WTC11 (cell line): ENCODE data around the gene WBP2. TPM values are rescaled to one million over a fixed set of nuclear protein-coding genes. Genes with fewer than 3 reads are reported as not detected.

Source experiments
- ATAC-seq: fragments of 200-7000 bp; cut with Tn5 transposase; 2 replicates; pipeline ENCODE4 v1.10.0; 2021; ENCODE audit warnings: mild to moderate bottlenecking, moderate library complexity
- Bru-seq: library from RNA; stranded (reverse); fragments of 400-500 nt; gene quantifications from one replicate; lab custom pipeline; 2021; lab: Mats Ljungman, UMichigan
- CTCF ChIA-PET: fragments of 300-600 bp; sonication (Branson Sonifier 250); formaldehyde crosslinking; loops from one replicate; lab custom pipeline; 2021; ENCODE audit warnings: antibody characterized with exemption; lab: Charles Lee
- POLR2A ChIA-PET: fragments of 350-600 bp; sonication (Branson Sonifier 250); formaldehyde crosslinking; loops from one replicate; lab custom pipeline; 2021; ENCODE audit warnings: antibody characterized with exemption; lab: Charles Lee
- DNase-seq: peaks from one replicate; pipeline ENCODE4 v3.0.0; 2021; ENCODE audit warnings: low spot score
- H3K27ac Mint-ChIP-seq: 2 replicates; pipeline ENCODE4 v1.8.0; 2021; ENCODE audit warnings: mixed read lengths
- H3K27me3 Mint-ChIP-seq: 2 replicates; pipeline ENCODE4 v1.8.0; 2021; ENCODE audit warnings: low read depth, mild to moderate bottlenecking, moderate library complexity, mixed read lengths
- H3K36me3 Mint-ChIP-seq: 2 replicates; pipeline ENCODE4 v1.8.0; 2021; ENCODE audit warnings: mixed read lengths
- H3K4me1 Mint-ChIP-seq: 2 replicates; pipeline ENCODE4 v1.8.0; 2022; ENCODE audit warnings: mixed read lengths
- H3K4me3 Mint-ChIP-seq: 2 replicates; pipeline ENCODE4 v1.8.0; 2021; ENCODE audit warnings: mild to moderate bottlenecking, moderate library complexity, mixed read lengths
- H3K9me3 Mint-ChIP-seq: 2 replicates; pipeline ENCODE4 v1.8.0; 2021; ENCODE audit warnings: mixed read lengths
- ELF4 ChIP-seq: sonication (generic); formaldehyde crosslinking; IDR thresholded peaks from 2 replicates; pipeline ENCODE4 v1.8.1; 2022; ENCODE audit warnings: low read depth, mild to moderate bottlenecking, moderate library complexity, missing genetic modification reagents
- EMX1 ChIP-seq: fragments of 250-450 bp; sonication (Bioruptor Pico); IDR thresholded peaks from 2 replicates; pipeline ENCODE4 v1.8.0; 2021; ENCODE audit warnings: mild to moderate bottlenecking
- ETV6 ChIP-seq: sonication (generic); formaldehyde crosslinking; IDR thresholded peaks from 2 replicates; pipeline ENCODE4 v1.8.1; 2022; ENCODE audit warnings: mild to moderate bottlenecking, missing genetic modification reagents
- FOXK1 ChIP-seq: sonication (generic); formaldehyde crosslinking; IDR thresholded peaks from 2 replicates; pipeline ENCODE4 v1.8.0; 2022; ENCODE audit warnings: mild to moderate bottlenecking, moderate library complexity, missing genetic modification reagents
- KAT7 ChIP-seq: sonication (generic); formaldehyde crosslinking; IDR thresholded peaks from 2 replicates; pipeline ENCODE4 v1.8.1; 2023; ENCODE audit warnings: missing genetic modification reagents, mild to moderate bottlenecking, borderline replicate concordance
- MLX ChIP-seq: sonication (generic); formaldehyde crosslinking; IDR thresholded peaks from 2 replicates; pipeline ENCODE4 v1.8.1; 2023; ENCODE audit warnings: mild to moderate bottlenecking, missing genetic modification reagents, moderate library complexity
- MXD4 ChIP-seq: fragments of 250-450 bp; sonication (Bioruptor Pico); IDR thresholded peaks from 2 replicates; pipeline ENCODE4 v1.8.0; 2021; ENCODE audit warnings: mild to moderate bottlenecking, moderate library complexity, borderline replicate concordance
- NFATC4 ChIP-seq: fragments of 250-450 bp; sonication (Bioruptor Pico); IDR thresholded peaks from 2 replicates; pipeline ENCODE4 v1.9.0; 2021; ENCODE audit warnings: mild to moderate bottlenecking
- NFYB ChIP-seq: sonication (generic); formaldehyde crosslinking; conservative IDR thresholded peaks from 2 replicates; pipeline ENCODE4 v1.8.0; 2022; ENCODE audit warnings: low read depth, missing genetic modification reagents
- NR2C2 ChIP-seq: sonication (generic); formaldehyde crosslinking; IDR thresholded peaks from 2 replicates; pipeline ENCODE4 v1.8.0; 2022; ENCODE audit warnings: mild to moderate bottlenecking, missing genetic modification reagents
- OVOL2 ChIP-seq: fragments of 250-450 bp; sonication (Bioruptor Pico); IDR thresholded peaks from 2 replicates; pipeline ENCODE4 v1.9.0; 2021; ENCODE audit warnings: mild to moderate bottlenecking, borderline replicate concordance
- RORB ChIP-seq: fragments of 250-450 bp; sonication (Bioruptor Pico); IDR thresholded peaks from 2 replicates; pipeline ENCODE4 v1.9.0; 2021; ENCODE audit warnings: mild to moderate bottlenecking
- SMAD3 ChIP-seq: sonication (generic); formaldehyde crosslinking; IDR thresholded peaks from 2 replicates; pipeline ENCODE4 v1.8.0; 2022; ENCODE audit warnings: missing genetic modification reagents, mild to moderate bottlenecking, borderline replicate concordance
- SMAD4 ChIP-seq: sonication (generic); formaldehyde crosslinking; IDR thresholded peaks from 2 replicates; pipeline ENCODE4 v1.8.0; 2022; ENCODE audit warnings: mild to moderate bottlenecking, missing genetic modification reagents
- SP1 ChIP-seq: sonication (generic); formaldehyde crosslinking; conservative IDR thresholded peaks from 2 replicates; pipeline ENCODE4 v1.8.1; 2022; ENCODE audit warnings: missing genetic modification reagents
- TCF7 ChIP-seq: sonication (generic); formaldehyde crosslinking; IDR thresholded peaks from 2 replicates; pipeline ENCODE4 v1.8.0; 2022; ENCODE audit warnings: mild to moderate bottlenecking, low read depth, missing genetic modification reagents, moderate library complexity
- TEAD4 ChIP-seq: sonication (generic); formaldehyde crosslinking; IDR thresholded peaks from 2 replicates; pipeline ENCODE4 v1.8.0; 2022; ENCODE audit warnings: mild to moderate bottlenecking, missing genetic modification reagents
- ZNF121 ChIP-seq: sonication (generic); formaldehyde crosslinking; IDR thresholded peaks from 2 replicates; pipeline ENCODE4 v1.8.0; 2023; ENCODE audit warnings: missing genetic modification reagents
- ZNF138 ChIP-seq: sonication (generic); formaldehyde crosslinking; conservative IDR thresholded peaks from 2 replicates; pipeline ENCODE4 v1.8.1; 2022; ENCODE audit warnings: mild to moderate bottlenecking, moderate library complexity, missing genetic modification reagents
- ZNF232 ChIP-seq: sonication (generic); formaldehyde crosslinking; IDR thresholded peaks from 2 replicates; pipeline ENCODE4 v1.8.0; 2022; ENCODE audit warnings: mild to moderate bottlenecking, missing genetic modification reagents
- ZNF281 ChIP-seq: sonication (generic); formaldehyde crosslinking; IDR thresholded peaks from 2 replicates; pipeline ENCODE4 v1.8.0; 2023; ENCODE audit warnings: mild to moderate bottlenecking, missing genetic modification reagents
- ZNF317 ChIP-seq: sonication (generic); formaldehyde crosslinking; IDR thresholded peaks from 2 replicates; pipeline ENCODE4 v1.8.1; 2023; ENCODE audit warnings: low read depth, mild to moderate bottlenecking, moderate library complexity, missing genetic modification reagents, borderline replicate concordance
- ZNF396 ChIP-seq: fragments of 250-450 bp; sonication (Bioruptor Pico); IDR thresholded peaks from 2 replicates; pipeline ENCODE4 v1.8.0; 2021; ENCODE audit warnings: mild to moderate bottlenecking, moderate library complexity, borderline replicate concordance
- ZSCAN18 ChIP-seq: fragments of 250-450 bp; sonication (Bioruptor Pico); IDR thresholded peaks from 2 replicates; pipeline ENCODE4 v2.1.2; 2022; ENCODE audit warnings: mild to moderate bottlenecking, moderate library complexity
- long read RNA-seq, 3 experiments: library from RNA in 1 of 3; library from capped mRNA in 1 of 3; library from polyadenylated mRNA in 1 of 3; unstranded in 2 of 3; stranded (forward) in 1 of 3; transcript quantifications; one replicate each; pipeline ENCODE4 v2.0.0, GENCODE V29; 2021
- total RNA-seq: library from RNA; stranded (reverse); gene quantifications from 3 replicates; pipeline ENCODE4 v1.2.3, GENCODE V29; 2021
- TF ChIP-seq, protein P1 (sequence below): sonication (generic); formaldehyde crosslinking; IDR thresholded peaks from 2 replicates; pipeline ENCODE4 v1.8.0; 2023; ENCODE audit warnings: missing genetic modification reagents
- TF ChIP-seq, protein P2 (sequence below): fragments of 250-450 bp; sonication (Bioruptor Pico); IDR thresholded peaks from 2 replicates; pipeline ENCODE4 v1.9.0; 2021; ENCODE audit warnings: moderate library complexity, mild to moderate bottlenecking, inconsistent platforms, borderline replicate concordance
- TF ChIP-seq, protein P3 (sequence below): sonication (generic); formaldehyde crosslinking; IDR thresholded peaks from 2 replicates; pipeline ENCODE4 v1.8.0; 2022; ENCODE audit warnings: mild to moderate bottlenecking, missing genetic modification reagents

The WBP2 gene
- total RNA-seq (64.3 to 69.4 TPM (median 68.8 TPM) in 3 replicates), Bru-seq, nascent RNA (percentile 66 among the genes with signal in this experiment)
- long read RNA-seq, experiment 1, transcript WBP2-201 (8 exons, 1,944 nt) = major isoform, 191 of 223 reads
- long read RNA-seq, experiment 1, partial matches to known transcripts = 8 of 223 reads
- long read RNA-seq, experiment 1, other reads (novel, unspliced or antisense) = 19 of 223 reads
- long read RNA-seq, experiment 2, transcript WBP2-201 (8 exons, 1,944 nt) = major isoform, 80 of 132 reads
- long read RNA-seq, experiment 2, transcript WBP2-209 (4 exons, 747 nt) = minor isoform, 6 of 132 reads
- long read RNA-seq, experiment 2, partial matches to known transcripts = 37 of 132 reads
- long read RNA-seq, experiment 2, other reads (novel, unspliced or antisense) = 8 of 132 reads
- long read RNA-seq, experiment 3, transcript WBP2-201 (8 exons, 1,944 nt) = major isoform, 112 of 119 reads
- long read RNA-seq, experiment 3, partial matches to known transcripts = 2 of 119 reads
- long read RNA-seq, experiment 3, other reads (novel, unspliced or antisense) = 5 of 119 reads

DNA sequence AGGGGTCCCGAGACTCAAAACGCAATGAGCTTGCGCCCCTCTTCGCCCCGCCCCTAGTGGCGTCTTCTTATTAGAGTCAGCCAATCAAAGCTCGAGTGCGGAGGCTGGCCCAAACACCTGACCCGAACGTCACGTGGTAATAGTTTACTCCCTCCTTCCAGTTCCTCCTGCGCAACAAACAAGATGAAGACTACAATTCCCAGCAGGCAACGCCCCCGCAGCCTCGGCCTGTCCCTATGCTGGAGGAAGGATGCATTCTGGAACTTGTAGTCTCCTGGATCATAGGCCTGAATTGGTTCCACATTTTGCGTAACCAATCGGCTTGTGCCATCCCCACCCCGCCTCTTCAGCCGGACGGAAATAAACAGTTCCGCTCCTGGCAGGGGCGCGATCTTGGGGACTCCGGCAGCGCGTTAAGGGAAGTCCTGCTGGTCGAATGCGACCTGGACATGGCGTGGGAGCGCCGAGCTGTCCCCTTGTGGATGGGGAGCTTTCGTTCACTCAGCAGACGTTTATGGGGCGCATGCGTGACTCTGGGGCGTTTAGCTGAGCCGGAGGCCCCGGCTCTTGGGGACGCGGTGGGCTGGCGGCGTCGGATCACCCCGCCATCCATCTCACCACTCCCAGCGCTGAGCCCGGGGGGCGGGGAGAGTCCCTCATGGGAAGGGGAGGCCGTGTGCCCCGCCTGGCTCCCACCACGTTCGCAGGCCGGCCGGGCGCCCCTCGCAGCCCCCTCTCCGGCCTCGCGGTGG lies at the start of gene WBP2:
Gene WBP2, minus strand, starts transcription at position 26 of the 752 bp plus-strand sequence. CDS start 38 bp downstream, outside the sequence.
- no peaks in the 10 kb centered on the region for H3K9me3 Mint-ChIP-seq
- ChIA-PET CTCF (interaction anchor here (0.6 to 6.0 kb wide), 44 partner anchors 9 to 816 kb away, joined by 3 to 100 read pairs (median 4); partner anchors contain the start of genes ACOX1, CDK3, FBF1 and GALK1), POLR2A (interaction anchor here (0.6 to 1.5 kb wide), 17 partner anchors 9 to 108 kb away, joined by 3 to 16 read pairs (median 6); partner anchors contain the start of genes FBF1, TRIM47 and UNK)
- DNase-seq = peak; percentile 98
- H3K36me3 Mint-ChIP-seq = peaks cover 5% of the 10 kb centered on the region; the same call in 1 of the 2 replicates
- peaks cover 12% of the 10 kb centered on the region for H3K4me1 Mint-ChIP-seq
- no peak within 1 kb of the TSS for H3K4me3 Mint-ChIP-seq
- H3K27ac Mint-ChIP-seq = peak within 1 kb of the TSS; percentile 98
- peak; percentile 92 for ATAC-seq
- H3K27me3 Mint-ChIP-seq = no peaks in the 10 kb centered on the region
- TF ChIP-seq EMX1 (CRISPR knock-in tag) = no peak
- no peak for TF ChIP-seq NR2C2 (CRISPR knock-in tag)
- TF ChIP-seq ETV6 = peak; percentile 81; the same call in 1 of the 2 replicates
- TF ChIP-seq NFYB = peak; percentile 74
- TF ChIP-seq OVOL2 (CRISPR knock-in tag) = no peak
- TF ChIP-seq FOXK1 (CRISPR knock-in tag) = peak; percentile 97
- no peak for TF ChIP-seq ZNF317
- 0 out of 2 replicates have a peak, but pooled peaks have one; percentile 56 for TF ChIP-seq KAT7 (CRISPR knock-in tag)
- no peak for TF ChIP-seq SMAD4 (CRISPR knock-in tag)
- no peak for TF ChIP-seq ZNF138 (CRISPR knock-in tag)
- no peak for TF ChIP-seq ZSCAN18 (CRISPR knock-in tag)
- no peak for TF ChIP-seq ZNF121
- no peak for TF ChIP-seq MXD4
- TF ChIP-seq MLX = no peak
- TF ChIP-seq RORB (CRISPR knock-in tag) = no peak
- TF ChIP-seq, protein P1, sequence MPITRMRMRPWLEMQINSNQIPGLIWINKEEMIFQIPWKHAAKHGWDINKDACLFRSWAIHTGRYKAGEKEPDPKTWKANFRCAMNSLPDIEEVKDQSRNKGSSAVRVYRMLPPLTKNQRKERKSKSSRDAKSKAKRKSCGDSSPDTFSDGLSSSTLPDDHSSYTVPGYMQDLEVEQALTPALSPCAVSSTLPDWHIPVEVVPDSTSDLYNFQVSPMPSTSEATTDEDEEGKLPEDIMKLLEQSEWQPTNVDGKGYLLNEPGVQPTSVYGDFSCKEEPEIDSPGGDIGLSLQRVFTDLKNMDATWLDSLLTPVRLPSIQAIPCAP (CRISPR knock-in tag) = no peak
- peak; percentile 86 for TF ChIP-seq SP1
- no peak for TF ChIP-seq NFATC4 (CRISPR knock-in tag)
- TF ChIP-seq ZNF281 (CRISPR knock-in tag) = no peak
- TF ChIP-seq, protein P2, sequence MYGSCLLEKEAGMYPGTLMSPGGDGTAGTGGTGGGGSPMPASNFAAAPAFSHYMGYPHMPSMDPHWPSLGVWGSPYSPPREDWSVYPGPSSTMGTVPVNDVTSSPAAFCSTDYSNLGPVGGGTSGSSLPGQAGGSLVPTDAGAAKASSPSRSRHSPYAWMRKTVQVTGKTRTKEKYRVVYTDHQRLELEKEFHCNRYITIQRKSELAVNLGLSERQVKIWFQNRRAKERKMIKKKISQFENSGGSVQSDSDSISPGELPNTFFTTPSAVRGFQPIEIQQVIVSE = no peak
- TF ChIP-seq ZNF232 = peak; percentile 82; the same call in 1 of the 2 replicates
- no peak for TF ChIP-seq ELF4 (CRISPR knock-in tag)
- TF ChIP-seq SMAD3 (CRISPR knock-in tag) = no peak
- no peak for TF ChIP-seq ZNF396
- TF ChIP-seq TCF7 = no peak
- TF ChIP-seq, protein P3, sequence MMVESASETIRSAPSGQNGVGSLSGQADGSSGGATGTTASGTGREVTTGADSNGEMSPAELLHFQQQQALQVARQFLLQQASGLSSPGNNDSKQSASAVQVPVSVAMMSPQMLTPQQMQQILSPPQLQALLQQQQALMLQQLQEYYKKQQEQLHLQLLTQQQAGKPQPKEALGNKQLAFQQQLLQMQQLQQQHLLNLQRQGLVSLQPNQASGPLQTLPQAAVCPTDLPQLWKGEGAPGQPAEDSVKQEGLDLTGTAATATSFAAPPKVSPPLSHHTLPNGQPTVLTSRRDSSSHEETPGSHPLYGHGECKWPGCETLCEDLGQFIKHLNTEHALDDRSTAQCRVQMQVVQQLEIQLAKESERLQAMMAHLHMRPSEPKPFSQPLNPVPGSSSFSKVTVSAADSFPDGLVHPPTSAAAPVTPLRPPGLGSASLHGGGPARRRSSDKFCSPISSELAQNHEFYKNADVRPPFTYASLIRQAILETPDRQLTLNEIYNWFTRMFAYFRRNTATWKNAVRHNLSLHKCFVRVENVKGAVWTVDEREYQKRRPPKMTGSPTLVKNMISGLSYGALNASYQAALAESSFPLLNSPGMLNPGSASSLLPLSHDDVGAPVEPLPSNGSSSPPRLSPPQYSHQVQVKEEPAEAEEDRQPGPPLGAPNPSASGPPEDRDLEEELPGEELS (CRISPR knock-in tag) = peak; percentile 67; the same call in 1 of the 2 replicates
- 0 out of 2 replicates have a peak, but pooled peaks have one; percentile 7 for TF ChIP-seq TEAD4 (CRISPR knock-in tag)
